Measurements from ENCODE around the gene PHF14. TPM values are rescaled to one million over a fixed set of nuclear protein-coding genes. Genes with fewer than 3 reads are reported as not detected.
"Not testable (repeated sequence)": the region's sequence is repeated elsewhere in the genome, so short reads cannot be mapped to it uniquely, and the experiment has no call there.

The PHF14 gene
- total and polyA plus RNA-seq, 8 donors: 10.8 to 23.5 (median 15.3) TPM

GRCh38 chr7:10972174-10972573 is 1.5 kb upstream of the PHF14 start:
- no peak for TF ChIP-seq CTCF (IDR thresholded peaks at IDR 0.05)

DNA sequence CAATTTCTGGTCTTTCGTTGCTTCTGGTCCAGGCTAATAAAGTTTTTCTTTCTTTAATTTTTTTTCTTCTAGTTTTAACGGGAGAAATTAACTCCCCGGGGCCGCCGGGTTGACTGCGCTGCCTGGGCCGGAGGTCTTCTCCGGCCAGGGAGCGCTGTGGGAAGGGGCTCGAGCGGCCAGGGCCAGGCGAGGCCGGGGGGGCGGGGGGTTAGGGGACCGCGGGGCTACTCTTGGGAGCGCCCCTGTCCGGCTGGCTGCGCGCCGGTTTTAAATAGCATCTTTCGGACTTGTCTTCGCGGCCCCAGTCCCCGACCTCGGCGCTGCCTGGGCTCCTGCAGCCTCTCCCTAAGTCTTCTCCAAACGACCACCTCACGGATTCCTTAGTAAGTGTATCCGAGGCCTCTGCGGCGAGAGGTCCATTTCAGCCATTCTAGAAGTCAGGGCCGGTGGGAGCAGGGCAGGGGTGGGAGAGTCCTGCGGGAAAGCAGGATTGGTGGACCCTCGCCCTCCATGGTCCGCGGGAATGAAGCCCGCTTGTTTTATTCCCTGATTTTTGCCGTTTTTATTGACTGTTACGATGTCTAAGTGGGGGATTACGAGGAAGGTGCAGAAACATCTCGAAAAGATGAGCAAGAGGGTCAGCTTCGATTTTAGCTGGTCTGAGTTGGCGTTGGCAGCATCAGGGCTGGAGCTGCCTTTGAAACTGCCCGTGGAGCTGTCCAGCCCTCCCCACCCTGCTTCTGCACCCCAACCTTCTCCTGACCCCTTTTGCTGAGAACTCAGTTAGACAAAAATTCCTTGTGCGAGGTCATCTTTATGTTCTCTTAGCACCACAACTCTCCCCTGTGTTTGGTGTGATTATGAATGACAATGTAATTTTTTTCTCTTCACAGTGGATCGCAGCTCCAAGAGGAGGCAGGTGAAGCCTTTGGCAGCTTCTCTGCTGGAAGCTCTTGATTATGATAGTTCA is 555 bp downstream of the PHF14 start:
- no peaks in the 10 kb centered on the region for H3K36me3 ChIP-seq
- no peaks in the 10 kb centered on the region for H3K9me3 ChIP-seq
- H3K27ac ChIP-seq: peak overlapping the region; percentile 58 to 90 (median 85)
- no peak for FAIRE-seq
- peaks cover 0 to 7% (median 0%) of the 10 kb centered on the region in 4 donors for H3K27me3 ChIP-seq
- H3K4me1 ChIP-seq: peaks cover 0 to 16% (median 3%) of the 10 kb centered on the region in 3 donors
- 1% methylated on average over 44 to 47 of the region's 47 CpGs for WGBS, 2 donors
- peak; percentile 8 to 36 (median 29) for ATAC-seq
- peak overlapping the region; percentile 66 to 90 (median 74) for H3K4me3 ChIP-seq
- intact Hi-C loops (cut with DNase I): no loop called here
- TF ChIP-seq CTCF (IDR thresholded peaks at IDR 0.05): no peak
- peak in 3 of 6 donors; percentile 28 to 75 (median 50) for DNase-seq

More at GRCh38 chr7:10972174-10972573, 1.5 kb upstream of the PHF14 start:
- Histone ChIP-seq H3K27me3 (peaks cover 0 to 7% (median 0%) of the 10 kb centered on the region in 4 donors), H3K36me3 (no peaks in the 10 kb centered on the region), H3K4me1 (peaks cover 0 to 16% (median 3%) of the 10 kb centered on the region in 3 donors), H3K27ac (no peak overlapping the region), H3K9me3 (no peaks in the 10 kb centered on the region), H3K4me3 (no peak overlapping the region)
- intact Hi-C loops (cut with DNase I): no loop called here
- no peak for DNase-seq
- WGBS, 2 donors: 90 to 91% methylated on average over 5 of the region's 5 CpGs
- FAIRE-seq: no peak
- ATAC-seq: no peak

DNA sequence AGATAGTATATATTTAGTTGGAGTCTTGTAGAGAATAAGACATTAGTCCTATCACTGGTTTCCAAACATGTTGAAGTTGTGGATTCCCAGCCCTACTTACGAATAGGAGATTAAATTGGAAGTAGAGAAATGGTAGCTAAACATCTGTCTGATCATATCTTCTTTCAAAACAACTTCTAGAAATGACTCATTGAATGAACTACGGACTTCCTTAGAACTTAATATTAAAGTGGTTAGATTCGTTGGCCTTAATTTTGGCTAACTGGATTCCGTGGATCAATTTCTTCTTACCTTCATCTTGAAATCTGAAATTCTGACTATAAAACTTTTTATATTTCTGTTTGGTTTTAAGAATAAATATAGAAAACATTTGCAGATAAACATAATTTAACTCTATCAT is 3.4 kb downstream of the PHF14 start:
- H3K27me3 ChIP-seq: no peaks in the 10 kb centered on the region
- TF ChIP-seq CTCF (IDR thresholded peaks at IDR 0.05): no peak
- no peaks in the 10 kb centered on the region for H3K9me3 ChIP-seq
- H3K4me1 ChIP-seq: peaks cover 0 to 16% (median 3%) of the 10 kb centered on the region in 3 donors
- FAIRE-seq (no peak), ATAC-seq (no peak), DNase-seq (no peak)
- H3K36me3 ChIP-seq: no peaks in the 10 kb centered on the region
- intact Hi-C loops (cut with DNase I): no loop called here
- no peak overlapping the region for H3K4me3 ChIP-seq
- H3K27ac ChIP-seq: no peak overlapping the region
- 85 to 92% methylated on average over 4 of the region's 4 CpGs for WGBS, 2 donors

GRCh38 chr7:10981317-10981716 is 7.6 kb downstream of the PHF14 start:
- FAIRE-seq (no peak), DNase-seq (no peak), ATAC-seq (no peak)
- peaks cover 0 to 7% (median 0%) of the 10 kb centered on the region in 3 donors for H3K36me3 ChIP-seq
- 89 to 98% methylated on average over 3 of the region's 3 CpGs for WGBS, 2 donors
- H3K27ac ChIP-seq: no peak overlapping the region
- TF ChIP-seq CTCF (IDR thresholded peaks at IDR 0.05): no peak
- H3K4me1 ChIP-seq: no peaks in the 10 kb centered on the region
- no peak overlapping the region for H3K4me3 ChIP-seq
- no peaks in the 10 kb centered on the region for H3K27me3 ChIP-seq
- no peaks in the 10 kb centered on the region for H3K9me3 ChIP-seq
- intact Hi-C loops (cut with DNase I): no loop called here

DNA sequence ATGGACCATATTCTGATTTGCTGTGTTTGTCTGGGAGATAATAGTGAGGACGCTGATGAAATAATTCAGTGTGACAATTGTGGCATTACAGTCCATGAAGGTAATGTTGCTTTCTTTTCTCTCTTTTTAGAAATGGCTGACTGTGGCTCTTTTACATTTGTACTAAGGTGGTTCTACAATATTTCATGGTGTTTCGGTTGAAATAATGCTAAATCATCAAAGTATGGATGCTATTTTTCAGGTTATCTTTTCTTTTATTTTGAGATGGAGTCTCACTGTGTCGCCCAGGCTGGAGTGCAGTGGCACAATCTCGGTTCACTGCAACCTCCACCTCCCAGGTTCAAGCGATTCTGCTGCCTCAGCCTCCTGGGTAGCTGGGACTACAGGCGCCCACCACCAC is 17.1 kb downstream of the PHF14 start:
- FAIRE-seq; H3K4me3 ChIP-seq; ATAC-seq; DNase-seq; H3K27me3 ChIP-seq; intact Hi-C loops (cut with DNase I); H3K4me1 ChIP-seq; H3K9me3 ChIP-seq; H3K27ac ChIP-seq; H3K36me3 ChIP-seq: not testable (repeated sequence)
- 98 to 99% methylated on average over 6 of the region's 6 CpGs for WGBS, 2 donors

GRCh38 chr7:10995482-10996166 is 22.0 kb downstream of the PHF14 start:
- H3K27me3 ChIP-seq; H3K4me3 ChIP-seq; H3K9me3 ChIP-seq; H3K27ac ChIP-seq; H3K36me3 ChIP-seq; ATAC-seq; FAIRE-seq; H3K4me1 ChIP-seq; intact Hi-C loops (cut with DNase I): not testable (repeated sequence)
- WGBS, 2 donors: 97 to 99% methylated on average over 26 to 34 of the region's 34 CpGs
- peak in 1 of 6 donors; percentile 69 for DNase-seq

Data from pancreas (tissue), 10 donors.